RWPE1 (cell line): Measurements from ENCODE around the gene PCDHGA1.

Experiments
- CTCF ChIA-PET: fragments of 350-600 bp; sonication (Branson Sonifier 250); formaldehyde crosslinking; extraction: SDS; loops from one replicate; lab custom pipeline; 2021; lab: Yijun Ruan, JAX
- POLR2A ChIA-PET: fragments of 400-600 bp; formaldehyde crosslinking; extraction: SDS; loops from one replicate; lab custom pipeline; 2020; ENCODE audit warnings: antibody characterized with exemption; ENCODE audit not compliant: low non-redundant PET; lab: Yijun Ruan, JAX
- DNase-seq: peaks from one replicate; pipeline ENCODE4 v3.0.0; 2012; ENCODE audit warnings: low spot score
- H3K27ac ChIP-seq: fragments of 450-650 bp; 2 replicates; pipeline ENCODE4 v1.5.1; 2017
- CTCF ChIP-seq: fragments of 450-650 bp; conservative IDR thresholded peaks from 2 replicates; pipeline ENCODE4 v1.5.1; 2017; ENCODE audit warnings: low read depth, mild to moderate bottlenecking

Gene PCDHGA1

GRCh38 chr5:141521244-141521781 lies 191.0 kb downstream of the PCDHGA1 start:
- peak; percentile 98 for DNase-seq
- CTCF ChIA-PET, result interaction anchor here (0.5 to 2.0 kb wide), 12 partner anchors 8 to 298 kb away, joined by 3 to 9 read pairs (median 4); partner anchors contain the start of genes PCDHGA12, PCDHGA6 and PCDHGA9
- POLR2A ChIA-PET, result interaction anchor here (0.6 to 1.0 kb wide), 3 partner anchors 34 to 46 kb away, joined by 3 read pairs; no protein-coding TSS in a partner anchor
- no peak for TF ChIP-seq CTCF
- H3K27ac ChIP-seq, result peak overlapping the region; percentile 90

- POLR2A ChIA-PET, result interaction anchor here (1.0 kb wide), 1 partner anchor 47 kb away, joined by 3 read pairs; no protein-coding TSS in a partner anchor
Measured at GRCh38 chr5:141522301-141522700, 192.0 kb downstream of the PCDHGA1 start.

GRCh38 chr5:141523991-141524390 lies 193.7 kb downstream of the PCDHGA1 start:
- no peak for DNase-seq
- ChIA-PET CTCF (interaction anchor here (0.6 to 3.0 kb wide), 27 partner anchors 8 to 301 kb away, joined by 3 to 22 read pairs (median 6); partner anchors contain the start of genes PCDHB14, PCDHGB2, PCDHGB4 and PCDHGB5), POLR2A (no interaction called here)
- no peak for TF ChIP-seq CTCF
- peak overlapping the region; percentile 30; the same call in 1 of the 2 replicates for H3K27ac ChIP-seq

More at GRCh38 chr5:141522301-141522700, 192.0 kb downstream of the PCDHGA1 start:
- no peak overlapping the region for H3K27ac ChIP-seq
- DNase-seq, result no peak
- CTCF ChIA-PET, result interaction anchor here (0.7 to 2.0 kb wide), 7 partner anchors 11 to 323 kb away, joined by 3 to 9 read pairs (median 4); partner anchors contain the start of genes PCDHGA9, PCDHGB5 and PCDHGB7
- TF ChIP-seq CTCF, result no peak

- POLR2A ChIA-PET, result no interaction called here
- CTCF ChIA-PET, result interaction anchor here (0.5 to 3.0 kb wide), 33 partner anchors 8 to 925 kb away, joined by 3 to 22 read pairs (median 4); partner anchors contain the start of genes PCDHB14, PCDHGB2, PCDHGB5 and PCDHGB7
- peak; percentile 96 for DNase-seq
- TF ChIP-seq CTCF, result peak; percentile 99
- H3K27ac ChIP-seq, result peak overlapping the region; percentile 67
Measured at GRCh38 chr5:141524604-141525597, 194.6 kb downstream of the PCDHGA1 start.

GRCh38 chr5:141525653-141526052 lies 195.3 kb downstream of the PCDHGA1 start:
- ChIA-PET POLR2A (no interaction called here), CTCF (interaction anchor here (0.6 to 3.0 kb wide), 11 partner anchors 13 to 302 kb away, joined by 3 to 22 read pairs (median 11); partner anchors contain the start of genes PCDHB14, PCDHGB5, PCDHGB7 and PCDHGC3)
- no peak for DNase-seq
- peak overlapping the region; percentile 19; the same call in 1 of the 2 replicates for H3K27ac ChIP-seq
- TF ChIP-seq CTCF, result no peak
